Urothelium cell line (cell line): ENCODE results near the gene NAV1.
"Not testable (repeated sequence)": the region's sequence is repeated elsewhere in the genome, so short reads cannot be mapped to it uniquely, and the experiment has no call there.

ENCODE experiments used
- DNase-seq: peaks from one replicate; pipeline ENCODE4 v3.0.0; 2011; ENCODE audit warnings: low spot score, mixed read lengths
- FAIRE-seq: peaks from 2 replicates; lab custom pipeline; 2011; peaks lifted over from hg19 to GRCh38; lab: Jason Lieb, UNC

The NAV1 gene

DNA sequence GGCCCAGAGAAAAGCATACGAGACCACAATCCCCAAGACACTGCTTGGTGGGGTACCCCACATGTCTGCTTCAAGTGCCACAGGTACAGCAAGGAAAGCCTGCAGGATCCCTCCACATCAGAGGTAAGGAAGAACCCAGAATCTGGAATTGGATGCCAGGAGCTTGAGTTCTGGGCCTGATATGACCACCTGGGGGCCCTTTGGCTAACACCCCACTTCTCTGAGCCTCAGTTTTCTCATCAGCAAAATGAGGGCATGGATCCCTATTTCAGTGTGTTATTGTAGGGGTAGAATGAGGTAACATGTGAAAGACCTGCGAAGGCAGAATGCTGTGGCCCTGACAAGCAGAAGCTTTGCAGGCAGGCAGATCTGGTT, 24.5 kb downstream of the NAV1 start:
- FAIRE-seq (no peak), DNase-seq (no peak)

DNA sequence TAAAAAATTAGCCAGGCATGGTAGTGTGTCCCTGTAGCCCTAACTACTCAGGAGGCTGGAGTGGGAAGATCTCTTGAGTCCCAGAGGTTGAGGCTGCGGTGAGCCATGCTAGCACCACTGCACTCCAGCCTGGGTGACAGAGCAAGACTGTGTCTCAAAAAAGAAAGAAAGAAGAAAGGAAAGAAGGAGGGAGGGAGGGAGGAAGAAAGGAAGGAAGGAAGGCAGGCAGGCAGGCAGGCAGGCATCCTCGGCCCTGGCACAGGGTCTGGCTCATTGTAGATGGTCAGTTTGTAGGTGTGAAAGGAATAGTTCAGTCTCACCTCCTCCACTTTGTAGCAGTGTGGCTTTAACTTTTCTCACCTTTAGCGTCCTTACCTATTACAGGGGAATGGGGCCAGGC, 25.0 kb downstream of the NAV1 start:
- FAIRE-seq = no peak

DNA sequence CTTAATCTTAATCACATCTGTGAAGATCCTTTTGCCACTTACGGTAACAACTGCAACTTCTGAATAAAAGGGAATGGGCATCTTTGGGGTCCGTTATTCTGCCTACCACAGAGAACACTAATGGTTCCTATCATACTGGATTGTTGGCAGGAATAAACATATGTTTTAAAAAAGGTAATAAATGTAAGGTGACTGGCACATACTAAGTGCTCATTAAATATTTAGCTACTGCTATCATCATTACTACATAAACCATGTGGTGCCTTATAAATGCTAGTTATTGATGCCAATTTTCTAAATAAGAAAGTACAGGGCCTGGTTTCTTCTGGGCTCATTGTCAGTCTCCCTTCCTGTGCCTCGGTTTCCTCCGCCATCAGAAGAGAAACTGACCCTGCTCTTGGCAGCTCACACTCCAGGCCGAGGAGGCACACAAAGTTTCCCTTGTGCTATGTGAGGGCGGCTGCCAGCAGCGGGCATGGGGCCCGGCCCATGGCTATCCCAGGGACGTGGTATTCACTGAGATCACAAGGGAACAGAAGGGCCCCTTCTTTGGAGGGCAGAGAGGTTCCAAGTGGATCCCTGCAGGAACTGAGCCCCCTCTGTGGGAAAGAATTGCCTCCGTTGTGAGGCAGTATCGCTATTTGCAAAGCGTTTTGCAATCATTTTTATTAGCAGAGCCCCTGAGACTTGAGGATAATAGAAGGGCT, 26.2 kb downstream of the NAV1 start:
- no peak for FAIRE-seq
- DNase-seq = no peak

More for the DNA sequence above, 25.0 kb downstream of the NAV1 start:
- DNase-seq = no peak

DNA sequence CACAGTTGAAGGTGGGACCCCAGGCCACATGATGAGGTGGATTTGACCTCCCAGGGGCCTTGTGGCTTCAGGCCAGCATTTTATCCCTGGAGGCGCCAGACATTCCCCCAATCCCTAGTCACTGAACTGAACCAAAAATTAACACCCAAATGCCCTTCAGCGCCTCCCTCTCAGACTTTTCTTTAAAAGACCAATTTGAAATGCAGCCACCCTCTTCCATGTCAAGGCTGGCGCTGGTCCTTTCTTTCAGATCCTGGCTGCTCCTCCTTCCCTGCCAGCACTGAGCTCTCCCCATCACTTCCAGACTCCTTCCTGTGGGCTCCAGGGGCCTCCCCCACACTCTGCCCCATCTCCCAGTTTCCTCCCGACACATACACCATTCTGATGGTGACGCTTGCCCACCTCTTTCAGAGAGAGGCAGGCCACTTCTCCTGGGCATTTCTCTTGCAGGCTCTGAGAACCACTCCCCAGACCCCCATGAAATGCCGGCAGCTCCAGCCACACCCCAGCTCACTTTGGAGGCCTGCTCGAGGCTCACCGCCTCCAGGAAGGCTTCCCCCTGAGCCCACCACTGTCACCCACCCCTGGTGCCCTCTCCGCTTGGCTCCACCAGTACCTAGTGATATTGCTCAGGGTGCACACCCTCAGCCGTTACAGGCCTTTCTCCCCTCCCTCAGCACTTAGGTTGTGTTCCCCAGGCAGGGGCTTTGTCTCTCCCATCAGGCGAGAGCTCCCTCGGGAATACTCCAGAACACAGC, 27.0 kb downstream of the NAV1 start:
- no peak for DNase-seq
- FAIRE-seq = no peak

DNA sequence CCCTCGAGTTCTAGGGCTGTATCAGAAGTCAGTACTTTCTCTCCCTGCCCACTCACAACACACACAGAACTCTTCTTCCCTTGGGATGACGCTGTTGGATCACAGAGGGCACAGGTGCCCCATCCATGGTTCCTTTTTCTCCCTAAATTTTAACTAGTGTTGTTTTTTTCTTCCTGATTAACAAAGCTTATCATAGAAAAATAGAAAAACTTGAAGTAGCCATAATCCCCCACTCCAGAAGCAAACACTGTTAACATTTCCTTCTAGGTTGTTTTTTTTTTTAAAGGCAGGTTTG, 27.5 kb downstream of the NAV1 start:
- no peak for DNase-seq
- FAIRE-seq = no peak

DNA sequence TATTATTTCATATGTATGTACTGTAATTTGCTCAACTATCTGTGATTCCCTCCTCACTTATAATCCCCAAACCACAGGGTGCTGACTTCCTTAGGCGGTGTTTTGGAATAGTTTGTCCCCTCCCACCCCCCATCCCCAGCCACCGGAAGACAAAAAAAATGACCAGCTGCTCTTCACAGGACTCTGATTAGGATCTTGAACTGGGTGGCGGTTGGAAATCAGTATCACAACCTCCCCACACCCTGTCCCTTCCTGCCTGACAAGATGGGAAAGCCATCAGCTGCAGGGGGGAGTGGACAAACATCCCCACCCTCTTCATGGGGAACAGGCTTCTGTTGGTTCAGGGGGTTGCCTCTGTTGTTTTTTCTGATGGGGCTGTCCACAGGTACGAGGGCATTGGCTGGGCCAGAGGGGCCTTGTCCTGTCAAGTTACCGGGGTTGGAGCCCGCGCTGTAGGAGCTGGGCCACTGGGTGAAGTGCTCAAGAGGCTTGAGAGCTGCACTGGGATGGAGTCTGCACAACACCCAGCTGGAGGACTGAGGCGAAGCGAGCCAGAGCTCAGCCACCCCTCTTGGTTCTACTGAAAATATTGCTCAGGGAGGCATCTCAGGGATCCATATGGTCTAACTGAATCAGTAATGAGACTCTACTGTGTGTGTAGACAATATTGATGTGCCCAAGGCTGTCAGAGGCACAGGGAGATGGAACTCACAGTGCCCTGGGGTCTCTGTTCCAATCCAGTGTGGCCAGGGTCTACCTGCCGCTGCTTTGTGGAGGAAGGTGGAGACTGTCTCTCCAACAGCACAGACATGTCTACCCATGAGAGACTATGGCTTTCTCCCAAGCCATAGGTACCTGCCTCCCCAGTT, 28.2 kb downstream of the NAV1 start:
- DNase-seq (no peak), FAIRE-seq (no peak)

DNA sequence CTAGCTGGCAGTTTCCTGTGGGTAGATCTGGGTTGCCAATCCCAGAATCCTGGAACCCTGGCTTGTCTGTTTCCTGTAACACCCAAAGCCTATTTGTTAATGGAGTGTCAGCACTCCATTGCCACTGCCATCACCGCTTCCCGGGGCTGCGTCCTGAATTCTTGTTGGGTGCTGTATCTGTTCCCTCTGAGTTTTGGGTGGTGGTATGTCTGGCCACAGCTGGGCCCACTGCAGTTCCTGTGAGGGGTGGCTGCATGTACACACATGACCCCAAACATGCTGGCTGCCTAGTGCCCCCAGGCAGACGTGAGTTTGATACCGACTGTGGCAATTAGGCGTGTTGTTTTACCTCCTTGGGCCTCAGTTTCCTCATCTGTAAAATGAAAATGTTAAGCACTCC, 29.3 kb downstream of the NAV1 start:
- DNase-seq = no peak
- FAIRE-seq = no peak

DNA sequence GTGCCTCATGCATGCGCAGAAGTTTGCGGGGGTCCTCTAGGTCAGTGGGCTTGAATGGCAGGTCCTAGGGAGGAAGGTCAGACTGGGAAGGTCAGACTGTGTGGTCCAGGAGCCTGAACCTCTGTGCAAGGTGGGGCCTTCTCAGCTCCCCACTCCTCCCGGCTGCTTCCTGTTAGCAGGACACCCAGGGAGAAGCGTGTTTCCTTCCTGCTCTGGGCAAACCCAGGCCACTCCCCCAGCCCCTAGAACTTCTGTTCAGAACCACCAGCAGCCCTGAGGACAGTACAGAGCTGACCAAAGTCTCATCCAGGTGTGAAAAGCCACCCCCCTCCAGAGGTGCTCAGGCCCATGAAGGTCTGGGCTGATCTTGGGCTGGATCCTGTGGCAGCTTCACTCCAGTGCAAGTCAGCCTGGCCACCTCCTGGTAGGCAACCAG, 29.9 kb downstream of the NAV1 start:
- FAIRE-seq = no peak

DNA sequence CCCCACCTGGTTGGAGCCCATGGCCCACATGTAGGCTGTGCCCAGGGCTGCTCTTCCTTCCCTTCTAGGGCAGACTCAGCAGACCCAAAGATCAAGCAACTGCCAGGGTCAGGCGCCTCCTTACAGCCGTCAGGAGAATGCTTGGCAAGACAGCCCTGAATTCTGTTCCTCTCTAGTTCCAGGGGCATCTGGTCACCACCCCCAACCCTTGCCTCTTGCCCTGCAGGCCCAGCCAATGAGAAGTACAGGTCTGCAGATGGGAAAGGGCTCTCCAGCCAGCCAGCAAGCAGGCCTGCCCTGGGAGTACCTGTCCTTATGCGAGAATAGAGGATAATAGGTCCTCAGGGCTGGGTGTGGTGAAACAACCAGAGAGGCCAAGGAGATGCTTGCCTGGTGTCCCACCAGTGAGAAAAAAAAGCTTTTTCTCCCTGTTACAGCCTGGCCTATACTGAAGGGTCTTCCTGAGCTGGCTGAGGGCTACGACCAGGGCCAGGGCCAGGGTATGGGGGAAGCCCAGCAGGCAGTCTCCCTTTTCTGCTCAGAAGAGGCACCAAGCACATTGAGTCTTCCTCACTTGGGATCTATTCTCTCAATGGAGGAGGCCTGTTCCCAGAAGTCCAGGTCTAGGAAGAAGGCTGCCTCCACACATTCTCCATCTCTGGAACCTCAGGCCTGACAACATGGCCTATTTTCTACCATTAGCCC, 31.4 kb downstream of the NAV1 start:
- DNase-seq = no peak
- no peak for FAIRE-seq

More for the DNA sequence above, 29.9 kb downstream of the NAV1 start:
- DNase-seq = no peak

DNA sequence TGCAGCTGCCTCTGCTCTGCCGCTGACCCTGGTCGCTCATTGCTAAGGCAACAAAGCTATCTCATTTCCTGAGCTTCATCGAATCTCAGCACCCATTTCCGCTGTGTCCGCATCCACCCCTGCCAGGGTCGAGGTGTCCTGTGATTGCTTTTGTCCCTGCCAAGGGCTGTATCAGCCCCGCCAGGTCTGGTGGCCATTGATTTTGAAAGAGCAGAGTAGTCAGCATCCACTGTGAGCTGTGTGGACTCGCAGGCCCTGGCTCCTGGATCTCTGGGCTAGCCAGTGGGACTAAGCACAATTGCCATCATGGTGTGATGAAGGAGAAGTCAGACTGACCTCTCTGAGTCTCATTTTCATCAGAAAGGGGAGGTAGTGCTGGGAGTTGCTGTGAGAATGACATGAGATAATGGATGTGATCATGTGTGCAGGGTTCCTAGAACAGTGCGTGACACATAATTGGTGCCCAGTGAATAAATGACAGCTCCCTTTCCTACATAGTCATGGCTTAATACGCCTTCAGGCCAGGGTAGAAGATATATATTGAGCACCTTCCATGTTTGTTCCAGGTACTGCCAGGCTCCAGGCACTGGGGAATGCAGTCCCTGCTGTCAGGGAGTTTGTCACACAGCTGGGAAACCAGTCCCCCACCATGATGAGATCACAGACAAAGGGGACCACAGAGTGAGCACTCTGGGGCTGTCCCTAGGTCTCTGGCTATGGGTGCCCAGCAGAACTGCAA, 32.1 kb downstream of the NAV1 start:
- DNase-seq (no peak), FAIRE-seq (no peak)

DNA sequence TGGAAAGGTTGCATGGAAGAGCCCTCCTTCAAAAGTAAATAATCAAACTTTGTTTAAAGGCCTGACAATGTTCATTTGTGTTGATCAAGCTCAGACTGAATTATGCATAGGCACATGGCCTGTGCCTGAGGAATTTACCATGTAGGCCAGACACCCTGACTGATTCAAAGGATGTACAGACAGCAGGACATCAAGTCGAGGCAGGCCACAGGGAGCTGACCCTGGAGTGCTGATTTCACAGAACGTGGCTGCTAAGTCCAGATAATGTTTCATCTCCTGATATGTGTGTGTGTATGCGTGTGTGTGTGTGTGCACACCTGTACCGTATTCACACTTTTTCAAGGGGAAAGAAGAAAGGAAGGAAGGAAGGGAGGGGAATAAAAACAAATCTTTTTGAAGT, 34.1 kb downstream of the NAV1 start:
- DNase-seq = no peak
- FAIRE-seq = no peak

DNA sequence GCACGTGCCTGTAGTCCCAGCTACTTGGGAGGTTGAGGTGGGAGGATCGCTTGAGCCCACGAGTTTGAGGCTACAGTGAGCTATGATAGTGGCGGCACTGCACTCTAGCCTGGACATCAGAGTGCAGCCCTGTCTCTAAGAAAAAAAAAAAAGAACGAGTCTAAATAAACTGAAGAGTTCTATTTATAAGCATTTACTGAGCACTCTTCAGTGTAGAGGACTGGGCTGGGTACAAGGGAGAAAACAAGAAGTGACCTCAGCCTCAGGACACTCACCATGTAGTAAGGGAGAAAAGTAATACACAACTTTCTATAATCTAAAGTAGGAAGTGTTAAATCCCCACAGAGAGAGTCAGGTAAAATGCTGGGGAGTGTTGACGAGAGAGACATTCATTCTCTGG, 35.0 kb downstream of the NAV1 start:
- no peak for FAIRE-seq
- DNase-seq = no peak

DNA sequence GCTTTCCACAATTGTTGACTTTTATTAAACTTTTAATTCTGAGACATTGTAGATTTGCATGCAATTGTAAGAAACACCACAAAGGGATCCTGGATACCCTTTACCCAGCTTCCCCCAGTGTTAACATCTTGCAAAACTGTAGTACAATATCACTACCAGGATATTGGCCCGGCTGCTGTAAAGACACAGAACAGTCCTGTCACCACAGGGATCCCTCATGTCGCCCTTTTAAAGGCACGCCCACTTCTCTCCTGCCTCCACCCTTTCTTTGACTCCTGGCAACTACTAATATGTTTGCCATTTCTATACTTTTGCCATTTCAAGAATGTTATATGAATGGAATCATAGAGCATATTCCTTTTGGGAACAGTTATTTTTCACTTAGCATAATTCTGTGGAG, 37.0 kb downstream of the NAV1 start:
- FAIRE-seq (no peak), DNase-seq (no peak)

DNA sequence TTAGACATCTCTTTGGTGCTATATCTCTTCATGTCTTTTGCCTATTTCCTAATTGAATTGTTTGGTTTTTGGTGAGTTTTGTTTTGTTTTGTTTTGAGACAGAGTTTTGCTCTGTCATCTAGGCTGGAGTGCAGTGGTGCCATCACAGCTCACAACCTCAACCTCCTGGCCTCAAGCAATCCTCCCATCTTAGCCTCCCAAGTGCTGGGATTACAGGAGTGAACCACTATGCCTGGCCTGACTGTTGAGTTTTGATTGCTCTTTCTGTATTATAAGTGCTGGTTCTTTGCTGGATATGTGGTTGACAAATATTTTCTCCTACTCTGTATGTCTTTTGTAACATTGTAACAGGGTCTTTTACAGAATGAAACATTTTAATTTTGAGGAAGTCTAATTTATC, 38.0 kb downstream of the NAV1 start:
- DNase-seq (no peak), FAIRE-seq (no peak)

DNA sequence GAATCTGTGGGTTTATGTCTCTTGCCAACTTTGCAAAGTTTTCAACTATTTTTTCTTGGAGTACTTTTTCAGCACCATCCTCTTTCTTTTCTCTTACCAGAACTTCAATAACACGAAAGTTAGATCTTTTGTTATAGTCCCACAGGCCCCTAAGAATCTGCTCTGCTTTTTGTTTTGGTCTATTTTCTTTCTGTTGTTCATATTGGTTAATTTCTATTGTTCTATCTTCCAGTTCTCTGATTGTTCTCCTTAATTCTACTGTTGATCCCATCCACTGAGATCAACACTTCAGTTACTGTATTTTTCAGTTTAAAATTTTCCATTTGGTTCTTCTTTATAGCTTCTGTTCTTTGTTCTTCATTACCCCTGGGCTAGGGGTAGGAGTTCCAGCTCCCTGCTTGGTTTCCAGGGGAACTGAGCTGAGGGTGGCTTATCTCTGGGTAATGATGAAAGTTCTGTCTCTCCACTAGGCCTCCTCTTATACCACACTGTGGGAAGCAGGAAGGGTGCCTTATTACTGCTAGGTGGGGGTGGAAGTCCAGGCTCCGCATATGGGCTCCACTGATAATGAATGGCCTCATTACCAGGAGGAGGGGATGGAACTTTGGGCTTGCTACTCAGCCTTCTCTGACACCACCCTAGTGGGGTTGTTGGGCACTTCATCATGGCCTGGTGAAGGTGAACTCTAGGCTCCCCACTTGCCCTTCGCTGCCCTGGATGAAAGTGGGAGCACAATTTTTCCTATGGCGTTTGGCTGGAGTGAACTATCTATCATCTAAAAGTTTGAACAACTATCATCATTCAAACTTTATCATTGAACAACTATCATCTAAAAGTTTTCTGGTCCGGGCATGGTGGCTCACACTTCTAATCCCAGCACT, 39.3 kb downstream of the NAV1 start:
- FAIRE-seq = no peak
- DNase-seq = no peak

DNA sequence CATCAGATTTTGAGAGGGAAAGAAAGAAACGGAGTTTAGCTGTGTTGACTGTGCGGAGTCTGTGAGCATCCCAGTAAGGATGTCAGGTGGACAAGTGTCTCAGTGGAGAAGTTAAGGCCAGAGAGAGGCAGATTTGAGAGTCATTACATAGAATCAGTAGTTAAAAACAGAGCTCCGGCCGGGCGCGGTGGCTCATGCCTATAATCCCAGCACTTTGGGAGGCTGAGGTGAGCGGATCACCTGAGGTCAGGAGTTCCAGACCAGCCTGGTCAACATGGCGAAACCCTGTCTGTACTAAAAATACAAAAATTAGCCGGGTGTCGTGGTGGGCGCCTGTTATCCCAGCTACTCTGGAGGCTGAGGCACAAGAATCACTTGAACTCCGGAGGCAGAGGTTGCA, 42.4 kb downstream of the NAV1 start:
- not testable (repeated sequence) for FAIRE-seq, DNase-seq

DNA sequence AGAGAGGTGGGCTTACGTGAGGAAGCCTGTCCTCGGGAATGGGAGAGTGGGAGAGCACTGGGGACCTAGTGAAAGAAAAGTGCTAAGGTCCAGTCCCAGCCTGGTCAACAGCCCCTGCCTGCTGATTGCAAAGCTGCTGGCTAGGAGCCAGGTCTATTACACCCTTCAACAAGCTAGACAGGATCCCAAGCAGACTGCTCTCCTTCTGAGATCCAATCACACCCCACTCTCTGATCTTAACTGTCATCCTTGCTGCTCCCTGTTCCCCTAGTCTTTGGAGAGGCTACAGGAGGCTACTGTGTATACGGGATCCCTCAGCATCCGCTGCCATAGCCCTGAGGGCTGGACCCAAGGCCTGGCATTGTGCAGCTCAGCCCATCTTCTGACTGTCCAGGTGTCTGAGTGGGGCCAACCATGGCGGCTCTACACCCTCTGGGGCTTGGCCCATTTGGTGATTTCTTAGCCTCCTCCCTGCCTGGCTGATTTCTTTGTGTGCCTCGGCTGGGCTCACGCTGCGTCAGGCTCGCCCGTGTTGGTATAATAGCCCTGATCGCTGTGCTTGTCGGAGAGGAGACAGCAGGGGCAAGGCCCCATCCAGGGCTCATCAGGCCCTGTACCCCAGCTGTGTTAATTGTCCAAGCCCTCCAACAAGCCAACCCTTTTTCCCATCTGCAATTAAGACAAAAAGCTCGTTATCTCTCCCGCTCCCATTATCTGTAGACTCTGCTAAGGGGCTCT, 43.9 kb downstream of the NAV1 start:
- no peak for DNase-seq
- FAIRE-seq = no peak

DNA sequence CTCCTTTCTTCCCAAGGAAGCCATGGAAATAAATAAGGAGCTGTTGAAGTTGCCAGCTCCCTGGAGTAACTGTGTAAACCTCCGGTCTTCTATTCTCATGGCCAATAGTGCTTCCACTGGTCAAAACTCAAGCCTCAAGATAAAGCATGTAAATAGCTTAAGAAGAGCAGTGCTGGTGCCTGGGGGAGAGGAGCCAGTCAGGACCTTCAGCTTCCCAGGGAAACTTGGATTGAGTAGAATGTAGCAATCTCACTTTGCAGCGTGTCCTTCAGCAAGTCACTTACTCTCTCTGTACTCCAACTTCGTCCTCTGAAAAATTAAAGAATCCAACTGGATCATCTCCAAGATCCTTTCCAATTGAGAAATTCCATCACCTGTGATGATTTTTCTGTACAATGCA, 44.7 kb downstream of the NAV1 start:
- no peak for FAIRE-seq
- DNase-seq = no peak
